Fibroblast of pulmonary artery (primary cell): ENCODE data around the gene FRAT2.

ENCODE experiments used
- DNase-seq: peaks from one replicate; pipeline ENCODE4 v3.0.0-alpha.2; 2010; ENCODE audit warnings: low read depth
- H3K4me3 ChIP-seq: replicated peaks from 2 replicates; pipeline ENCODE4 v1.5.1; 2011; ENCODE audit warnings: low read depth, mild to moderate bottlenecking, control low read depth, low read length, moderate library complexity
- TF ChIP-seq, protein P1 (sequence below): IDR thresholded peaks from 2 replicates; pipeline ENCODE4 v1.5.1; 2011; ENCODE audit warnings: mild to moderate bottlenecking, control low read depth, low read length, inconsistent platforms; ENCODE audit errors: missing control alignments

FRAT2 gene

DNA sequence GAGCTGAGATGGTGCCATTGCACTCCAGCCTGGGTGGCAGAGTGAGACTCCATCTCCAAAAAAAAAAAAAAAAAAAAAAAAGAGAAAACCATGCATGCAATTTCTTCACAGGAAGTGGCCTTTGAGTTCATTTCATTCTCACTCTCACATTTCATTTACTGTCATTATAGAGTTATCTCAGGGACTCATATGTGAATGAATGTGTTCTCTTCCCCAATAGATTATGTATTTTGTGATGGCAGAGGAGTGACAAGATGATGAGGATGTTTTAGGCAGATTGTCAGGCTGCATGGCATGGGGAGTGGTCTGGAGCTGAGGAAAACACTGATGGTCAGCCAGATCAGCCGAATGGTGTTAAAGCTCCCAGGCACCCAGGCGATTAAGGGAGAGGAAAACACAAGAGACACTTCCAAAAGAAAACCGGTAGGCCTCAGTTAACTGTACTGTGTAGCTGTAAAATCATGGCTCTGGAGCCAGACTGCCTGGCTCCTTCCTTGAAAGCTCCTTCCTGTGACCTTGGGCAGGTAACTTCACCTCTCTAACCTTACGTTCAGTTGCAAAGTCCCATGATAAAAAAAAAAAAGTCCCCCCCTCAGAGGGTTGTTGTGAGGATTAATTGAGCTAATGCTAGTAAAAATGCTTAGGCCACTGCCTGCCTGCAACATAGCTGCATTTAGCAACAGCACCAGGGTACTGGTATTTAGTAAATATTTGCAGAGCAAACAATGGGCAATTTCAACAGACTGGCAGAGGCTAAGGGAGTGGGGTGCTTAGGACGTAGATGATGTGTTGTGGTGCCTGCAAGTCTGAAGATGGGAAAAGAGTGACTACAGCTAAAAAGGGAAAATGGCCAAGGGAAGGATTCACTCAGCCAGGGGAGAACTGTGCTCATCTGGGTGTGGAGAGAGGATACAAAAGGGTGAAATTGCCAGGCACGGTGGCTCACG is 6.9 kb downstream of the FRAT2 start:
- DNase-seq, result no peak
- TF ChIP-seq, protein P1, sequence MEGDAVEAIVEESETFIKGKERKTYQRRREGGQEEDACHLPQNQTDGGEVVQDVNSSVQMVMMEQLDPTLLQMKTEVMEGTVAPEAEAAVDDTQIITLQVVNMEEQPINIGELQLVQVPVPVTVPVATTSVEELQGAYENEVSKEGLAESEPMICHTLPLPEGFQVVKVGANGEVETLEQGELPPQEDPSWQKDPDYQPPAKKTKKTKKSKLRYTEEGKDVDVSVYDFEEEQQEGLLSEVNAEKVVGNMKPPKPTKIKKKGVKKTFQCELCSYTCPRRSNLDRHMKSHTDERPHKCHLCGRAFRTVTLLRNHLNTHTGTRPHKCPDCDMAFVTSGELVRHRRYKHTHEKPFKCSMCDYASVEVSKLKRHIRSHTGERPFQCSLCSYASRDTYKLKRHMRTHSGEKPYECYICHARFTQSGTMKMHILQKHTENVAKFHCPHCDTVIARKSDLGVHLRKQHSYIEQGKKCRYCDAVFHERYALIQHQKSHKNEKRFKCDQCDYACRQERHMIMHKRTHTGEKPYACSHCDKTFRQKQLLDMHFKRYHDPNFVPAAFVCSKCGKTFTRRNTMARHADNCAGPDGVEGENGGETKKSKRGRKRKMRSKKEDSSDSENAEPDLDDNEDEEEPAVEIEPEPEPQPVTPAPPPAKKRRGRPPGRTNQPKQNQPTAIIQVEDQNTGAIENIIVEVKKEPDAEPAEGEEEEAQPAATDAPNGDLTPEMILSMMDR, result no peak
- H3K4me3 ChIP-seq, result no peak overlapping the region

DNA sequence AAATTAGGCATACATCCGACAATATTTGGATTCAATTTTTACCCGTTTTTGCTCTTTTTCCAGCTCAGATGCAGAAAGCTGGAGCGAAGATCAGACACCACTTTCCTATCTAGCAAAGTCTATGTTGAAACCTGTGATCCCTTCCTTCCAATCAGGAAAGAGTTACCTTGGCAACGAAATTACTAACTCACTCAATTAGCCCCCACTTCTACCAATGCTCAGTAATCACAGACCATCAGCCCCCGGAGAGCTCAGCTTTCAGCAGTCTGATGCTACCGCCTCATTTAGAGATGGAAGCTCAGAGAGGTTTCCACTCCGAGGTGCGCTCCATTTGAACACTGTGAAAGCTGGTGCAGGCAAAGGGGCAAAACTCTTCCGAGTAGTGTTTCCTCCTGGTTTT is 8.8 kb downstream of the FRAT2 start:
- TF ChIP-seq, protein P1, result no peak
- H3K4me3 ChIP-seq, result no peak overlapping the region
- no peak for DNase-seq

DNA sequence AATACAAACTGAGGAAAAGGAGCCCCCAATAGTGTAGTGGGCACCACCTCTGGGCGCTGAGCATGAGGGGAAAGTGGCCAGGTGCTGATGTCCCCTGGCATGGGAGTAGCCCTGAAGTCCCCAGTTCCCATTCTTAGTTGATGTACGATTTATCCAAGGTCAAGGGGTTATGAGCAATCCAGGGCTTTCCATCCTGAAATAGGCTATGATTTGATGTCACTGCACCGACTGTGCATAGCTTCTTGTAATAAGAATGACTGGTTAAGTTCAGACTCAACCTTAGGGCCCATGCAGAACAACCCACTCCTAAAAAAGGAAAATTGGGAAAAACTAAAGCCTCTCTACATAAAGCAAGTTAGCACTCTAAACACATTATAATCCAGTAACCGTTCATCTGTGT is 11.0 kb downstream of the FRAT2 start:
- DNase-seq, result no peak
- no peak overlapping the region for H3K4me3 ChIP-seq

DNA sequence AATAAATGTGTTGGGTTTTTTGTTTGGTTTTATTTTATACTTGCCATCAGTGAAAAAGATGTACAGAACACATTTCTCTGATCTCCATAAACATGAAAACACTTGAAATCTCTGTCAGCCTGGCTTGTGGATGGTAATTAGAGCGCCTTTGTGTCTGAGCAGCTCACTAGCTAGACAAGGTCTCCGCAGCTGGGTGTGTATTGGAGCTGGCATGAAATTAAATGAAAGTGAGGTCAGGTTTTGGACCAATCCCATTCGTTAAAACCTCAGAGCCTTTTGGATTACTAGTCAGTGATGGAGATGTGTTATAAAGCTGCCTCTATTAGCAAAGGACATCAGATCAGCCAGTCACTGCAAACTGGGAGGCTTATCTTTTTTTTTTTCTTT is 12.7 kb downstream of the FRAT2 start:
- H3K4me3 ChIP-seq, result no peak overlapping the region
- no peak for DNase-seq
- TF ChIP-seq, protein P1, result no peak

More for the DNA sequence above, 11.0 kb downstream of the FRAT2 start:
- TF ChIP-seq, protein P1, result no peak

DNA sequence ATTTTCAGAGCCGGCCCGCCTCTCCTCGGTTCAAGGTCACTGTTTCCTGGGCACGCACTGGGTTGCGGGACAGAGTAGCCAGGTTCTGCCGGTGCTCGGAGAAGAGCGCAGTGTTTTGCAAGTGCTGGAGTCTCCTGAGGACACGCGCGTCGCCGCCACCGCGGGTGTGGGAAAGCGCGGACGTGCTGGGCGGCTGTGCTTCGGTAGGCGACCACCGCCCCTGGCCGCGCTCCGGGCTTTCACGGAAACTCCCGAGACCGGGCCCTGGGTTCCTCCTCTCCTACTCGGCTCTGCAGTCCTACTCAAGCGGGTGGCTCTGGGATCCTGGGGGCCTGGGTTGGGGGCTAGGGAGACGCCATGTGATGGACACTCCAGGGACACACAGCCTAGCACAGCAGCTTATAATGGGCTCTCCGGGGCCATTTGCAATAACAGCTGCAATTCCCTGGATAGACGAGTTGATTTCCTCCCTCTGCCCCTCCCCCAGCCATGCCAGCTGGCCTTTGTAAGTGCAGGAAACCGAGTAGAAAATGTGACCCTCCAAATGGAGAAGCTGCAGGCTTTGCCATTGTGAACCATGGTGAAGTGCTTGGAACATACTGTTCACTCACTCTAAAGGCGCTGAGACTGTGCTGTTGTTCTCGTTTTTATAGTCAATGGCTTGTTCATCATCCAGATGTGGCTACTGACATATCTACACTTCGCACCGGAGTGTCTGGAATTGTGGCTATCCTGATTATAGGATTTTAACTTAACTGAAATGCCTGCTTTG is 13.3 kb downstream of the FRAT2 start:
- TF ChIP-seq, protein P1, result no peak
- DNase-seq, result no peak
- peak overlapping the region; percentile 70 for H3K4me3 ChIP-seq

DNA sequence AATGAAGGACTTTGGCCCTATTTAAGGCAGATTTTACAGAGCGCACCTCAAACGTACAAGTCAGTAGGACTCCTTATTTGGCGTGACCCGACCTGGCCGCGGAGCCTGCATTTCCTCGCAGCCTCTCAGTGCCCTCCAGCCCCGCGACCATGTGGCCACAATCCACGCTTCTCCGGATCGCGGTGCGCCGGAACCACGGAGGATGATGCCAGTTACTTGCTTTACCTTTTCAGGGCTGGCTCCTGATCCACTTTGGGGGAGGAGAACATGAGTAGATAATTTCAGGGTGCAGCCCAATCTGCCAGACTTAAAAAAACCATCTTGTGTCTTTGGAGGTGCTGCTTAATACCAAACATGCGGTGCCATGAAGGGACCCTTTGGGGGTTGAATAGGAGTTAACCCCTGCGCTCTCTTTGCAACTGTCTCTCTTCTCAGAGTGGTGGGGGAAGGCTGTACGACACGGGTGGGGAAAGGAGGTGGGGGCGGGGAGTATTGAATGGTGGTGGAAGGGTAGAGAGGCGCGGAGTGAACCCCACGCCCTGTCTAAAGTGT is 14.0 kb downstream of the FRAT2 start:
- no peak for DNase-seq
- peak overlapping the region; percentile 70 for H3K4me3 ChIP-seq
- TF ChIP-seq, protein P1, result no peak
